NCI-H524 (cell line): Measurements from ENCODE around the gene EPB41L5.
A peak's percentile ranks its signal among the peaks of the same experiment; 100 is the strongest.
"Not testable (repeated sequence)": the region's sequence is repeated elsewhere in the genome, so short reads cannot be mapped to it uniquely, and the experiment has no call there.

Experiments
- DNase-seq, 2 experiments: peaks; one replicate each; lab custom pipeline; 2025; lab: John Stamatoyannopoulos, UW

Gene EPB41L5

GRCh38 chr2:120100627-120101026, 87.8 kb downstream of the EPB41L5 start:
- no peak for DNase-seq

DNA sequence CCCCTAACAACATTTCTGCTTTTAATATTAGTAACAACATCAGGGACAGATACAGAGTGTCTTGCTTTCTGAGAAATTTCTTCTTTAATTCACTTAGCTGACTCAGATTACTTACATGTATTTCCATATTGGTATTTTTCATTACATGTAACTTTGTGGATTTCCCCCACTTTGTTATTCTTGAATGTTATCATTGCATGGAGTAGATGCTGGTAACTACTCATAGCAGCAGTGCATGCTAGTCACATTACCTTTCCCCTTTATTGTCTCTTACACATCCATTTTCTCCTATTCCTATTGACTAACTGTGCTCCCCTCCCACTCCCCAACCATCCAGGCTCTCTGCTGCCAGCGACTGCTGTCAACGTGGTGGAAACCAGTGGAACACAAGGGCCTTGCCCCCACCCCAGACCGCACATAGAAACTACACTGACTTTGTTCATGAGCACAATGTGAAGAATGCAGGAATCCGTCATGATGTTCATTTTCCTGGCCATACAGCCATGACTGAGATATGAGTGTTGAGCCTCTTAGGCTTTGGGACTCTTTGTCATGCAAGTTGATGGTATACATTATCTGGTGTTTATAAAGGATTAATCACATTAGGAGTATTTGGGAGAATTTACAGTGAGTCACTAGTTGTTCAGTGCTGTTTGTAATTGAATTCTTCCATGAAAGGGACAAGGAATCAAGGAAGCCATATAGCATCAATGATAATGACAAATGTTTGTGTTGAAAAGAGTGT, 91.0 kb downstream of the EPB41L5 start:
- no peak for DNase-seq

DNA sequence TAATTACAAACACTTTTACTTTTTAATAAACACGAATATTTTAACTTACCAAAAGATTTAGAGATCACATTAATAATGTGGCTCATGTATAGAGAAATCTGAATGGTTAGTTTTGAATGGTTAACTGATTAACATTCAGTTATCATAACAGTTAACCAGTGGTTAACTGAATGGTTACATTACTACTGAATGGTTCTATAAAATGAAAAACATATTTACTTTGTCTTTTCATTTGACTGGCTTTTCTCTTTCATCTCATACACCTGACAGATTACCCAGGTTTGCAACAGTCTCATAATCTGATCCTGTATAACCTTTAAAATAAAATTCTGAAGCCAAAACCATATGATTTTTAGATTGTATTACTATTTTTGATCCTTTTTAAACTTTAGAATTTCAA, 91.9 kb downstream of the EPB41L5 start:
- no peak for DNase-seq

DNA sequence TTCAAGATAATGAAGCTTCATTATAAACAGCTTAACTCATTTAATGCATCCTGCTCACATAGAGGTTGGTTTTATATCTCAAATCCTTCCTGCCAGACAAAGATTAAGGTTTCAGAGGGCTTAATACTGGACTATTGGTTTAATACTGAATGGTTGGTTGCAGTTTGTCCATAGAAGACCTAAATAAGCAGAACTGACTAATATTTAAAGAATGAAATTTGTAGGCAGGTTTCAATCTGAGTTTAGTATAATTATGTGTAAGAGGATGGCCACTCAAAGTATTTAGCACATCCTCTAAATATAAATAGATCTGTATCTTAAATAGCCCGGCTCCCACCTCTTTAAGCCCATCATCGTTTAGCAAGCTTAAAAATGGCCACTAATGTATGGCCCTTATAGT, 92.5 kb downstream of the EPB41L5 start:
- no peak for DNase-seq

DNA sequence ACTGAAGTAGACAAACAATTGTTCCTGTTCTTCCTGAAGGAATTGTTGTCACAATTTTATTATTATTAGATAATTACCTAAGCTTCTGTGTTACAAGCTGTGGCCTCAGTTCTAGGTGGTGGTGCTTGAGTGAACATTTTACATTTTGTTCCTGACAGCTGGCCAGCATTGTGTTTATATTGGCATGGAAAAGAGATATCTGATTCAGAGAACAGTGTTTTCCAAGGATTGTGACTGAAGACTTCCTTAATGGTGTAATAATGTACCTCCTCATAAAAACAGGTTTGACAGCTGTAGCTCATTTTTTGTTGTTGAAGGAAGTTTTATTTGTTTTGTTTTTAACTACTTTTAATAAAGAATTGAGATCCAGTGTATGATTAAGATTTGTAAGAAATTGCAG, 95.2 kb downstream of the EPB41L5 start:
- DNase-seq, result no peak

DNA sequence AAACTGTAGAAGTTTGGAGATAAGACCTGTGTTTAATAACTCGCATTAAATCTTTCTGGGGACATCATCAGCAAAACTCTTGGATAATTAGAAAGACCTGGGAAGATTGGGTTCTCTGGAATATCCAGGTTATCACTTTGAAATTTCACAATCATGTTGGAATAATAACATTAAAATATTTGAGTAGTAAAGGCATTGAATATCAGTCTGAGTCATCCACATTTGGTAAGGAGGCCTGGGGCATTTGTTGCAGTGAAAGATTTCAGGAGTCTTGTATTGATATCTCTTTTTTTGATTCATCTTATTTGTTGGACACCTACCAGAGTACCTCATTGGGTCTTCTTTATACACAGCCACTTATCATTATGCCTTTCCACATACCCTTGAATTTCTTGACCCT, 95.9 kb downstream of the EPB41L5 start:
- no peak for DNase-seq

DNA sequence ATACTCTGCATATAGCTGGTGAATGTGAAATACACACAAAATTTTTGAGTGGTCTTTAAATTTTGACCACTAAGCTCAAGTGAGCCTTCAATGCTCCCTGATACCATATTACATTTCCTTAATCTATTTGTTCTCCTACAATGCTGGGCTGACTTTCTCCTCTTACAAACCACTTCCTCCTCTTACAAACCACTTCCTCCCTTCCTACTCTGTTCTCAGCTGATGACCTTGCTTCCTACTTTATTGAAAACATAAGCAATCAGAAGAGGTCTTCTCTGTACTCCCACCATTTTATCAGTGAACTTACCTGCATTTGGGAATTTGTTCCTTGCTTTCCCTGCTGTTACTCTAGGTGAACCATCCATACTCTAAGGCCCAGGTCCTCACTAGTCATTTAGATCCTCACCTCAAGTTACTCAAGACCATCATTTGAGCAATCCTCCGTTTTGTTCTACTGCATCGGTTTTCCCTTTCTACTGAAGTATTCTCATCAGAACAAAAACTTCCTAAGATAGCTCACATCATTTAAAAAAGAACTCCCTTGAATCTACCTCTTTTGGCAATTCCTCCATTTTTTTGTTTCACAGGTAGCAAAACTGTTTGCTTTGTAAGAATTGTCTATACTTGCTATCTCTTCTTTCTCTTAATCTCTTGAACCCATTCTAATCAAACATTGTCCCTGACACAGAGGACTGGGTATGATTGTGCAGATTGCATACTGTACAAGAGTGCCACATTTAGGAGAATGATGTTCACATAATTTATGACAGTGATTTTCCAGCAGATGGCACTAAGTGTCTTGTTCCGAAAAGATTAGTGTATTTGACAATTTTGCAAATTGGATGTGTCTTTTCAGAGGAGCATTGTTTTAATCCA, 96.5 kb downstream of the EPB41L5 start:
- DNase-seq, result peak in 1 of 2 experiments; percentile 52

DNA sequence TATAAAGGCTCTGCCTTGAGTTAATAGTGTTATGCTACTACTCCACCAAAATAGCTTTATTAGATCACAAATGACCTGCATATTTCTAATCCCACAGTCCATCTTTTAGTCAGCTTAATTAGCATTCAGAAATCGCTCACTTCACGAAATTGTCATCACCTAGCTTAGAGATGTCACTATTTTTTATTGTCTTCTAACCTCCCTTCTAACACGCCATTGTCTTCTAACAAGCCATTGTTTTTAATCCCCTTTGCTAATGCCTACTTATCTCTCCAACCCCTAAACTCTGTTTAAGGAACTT, 97.1 kb downstream of the EPB41L5 start:
- no peak for DNase-seq

DNA sequence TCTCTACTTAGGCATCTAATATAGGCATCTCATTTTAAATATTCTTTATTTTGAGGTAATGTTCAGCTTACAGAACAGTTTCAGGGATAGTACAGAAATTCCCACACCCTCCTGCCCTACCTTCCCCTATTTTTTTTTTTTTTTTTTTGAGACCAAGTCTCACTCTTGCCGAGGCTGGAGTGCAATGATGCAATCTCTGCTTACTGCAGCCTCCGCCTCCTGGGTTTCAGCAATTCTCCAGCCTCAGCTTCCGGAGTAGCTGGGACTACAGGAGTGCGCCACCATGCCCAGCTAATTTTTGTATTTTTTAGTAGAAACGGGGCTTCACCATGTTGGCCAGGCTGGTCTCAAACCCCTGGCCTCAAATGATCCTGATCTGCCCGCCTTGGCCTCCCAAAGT, 97.6 kb downstream of the EPB41L5 start:
- DNase-seq, result no peak

GRCh38 chr2:120111193-120111592, 98.3 kb downstream of the EPB41L5 start:
- DNase-seq, result no peak

GRCh38 chr2:120118018-120118417, 105.1 kb downstream of the EPB41L5 start:
- no peak for DNase-seq

DNA sequence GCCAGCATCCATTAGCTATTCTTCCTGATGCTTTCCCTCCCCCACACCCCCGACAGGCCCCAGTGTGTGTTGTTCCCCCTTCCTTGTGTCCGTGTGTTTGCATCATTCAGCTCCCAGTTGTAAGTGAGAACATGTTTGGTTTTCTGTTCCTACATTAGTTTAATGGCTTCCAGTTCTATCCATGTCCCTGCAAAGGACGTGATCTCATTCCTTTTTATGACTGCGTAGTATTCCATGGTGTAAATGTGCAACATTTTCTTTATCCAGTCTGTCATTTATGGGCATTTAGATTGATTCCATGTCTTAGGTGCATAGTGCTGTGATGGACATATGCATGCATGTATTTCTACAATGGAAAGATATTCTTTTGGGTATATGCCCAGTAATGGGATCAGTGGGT, 105.6 kb downstream of the EPB41L5 start:
- no peak for DNase-seq

DNA sequence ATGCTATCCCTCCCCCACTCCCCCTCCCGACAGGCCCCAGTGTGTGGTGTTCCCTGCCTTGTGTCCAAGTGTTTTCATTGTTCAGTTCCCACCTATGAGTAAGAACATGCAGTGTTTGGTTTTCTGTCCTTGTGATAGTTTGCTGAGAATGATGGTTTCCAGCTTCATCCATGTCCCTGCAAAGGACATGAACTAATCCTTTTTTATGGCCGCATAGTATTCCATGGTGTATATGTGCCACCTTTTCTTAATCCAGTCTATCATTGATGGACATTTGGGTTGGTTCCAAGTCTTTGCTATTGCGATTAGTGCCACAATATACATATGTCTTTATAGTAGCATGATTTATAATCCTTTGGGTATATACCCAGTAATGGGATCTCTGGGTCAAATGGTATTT, 108.5 kb downstream of the EPB41L5 start:
- not testable (repeated sequence) for DNase-seq

DNA sequence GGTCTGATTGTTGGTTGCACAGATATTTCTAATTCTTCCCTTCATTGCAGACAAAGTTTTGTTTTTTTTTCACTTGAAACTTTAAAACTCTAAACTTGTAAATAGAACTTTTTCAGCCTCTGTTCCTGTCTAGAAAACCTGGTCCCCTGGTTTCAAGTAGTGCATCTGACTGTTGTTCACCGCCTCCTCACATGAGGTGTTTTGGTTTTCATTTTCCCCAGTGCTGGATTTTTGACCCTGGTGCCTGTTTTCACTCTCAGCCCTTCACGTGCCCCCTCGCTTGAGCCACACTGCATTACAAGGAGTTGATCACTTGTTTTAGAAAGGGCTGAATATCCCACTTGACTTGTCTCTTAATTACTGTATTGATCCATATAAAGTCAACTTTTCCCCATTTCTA, 110.2 kb downstream of the EPB41L5 start:
- no peak for DNase-seq

- DNase-seq, result no peak
These were observed 112.3 kb downstream of the EPB41L5 start for GRCh38 chr2:120125195-120125594.

DNA sequence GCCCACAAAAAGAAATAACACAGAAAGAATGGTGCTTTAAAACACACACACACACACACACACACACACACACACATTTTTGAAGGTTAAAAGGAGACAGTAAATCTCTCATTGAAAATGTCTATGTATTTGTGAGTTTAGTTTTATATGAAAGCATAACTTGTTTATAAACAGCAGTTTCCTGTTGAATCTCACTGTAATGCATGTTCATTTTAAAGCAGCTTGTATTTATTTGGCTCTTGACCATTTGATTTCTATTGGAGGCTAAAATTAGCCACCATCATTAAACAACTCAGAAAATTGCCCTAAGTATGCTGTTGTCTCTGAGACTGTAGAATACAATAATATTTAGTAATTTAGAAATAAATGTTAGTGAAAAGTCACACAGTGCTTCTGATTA, 115.3 kb downstream of the EPB41L5 start:
- no peak for DNase-seq

- DNase-seq, result no peak
These were observed 119.3 kb downstream of the EPB41L5 start for GRCh38 chr2:120132190-120132589.

DNA sequence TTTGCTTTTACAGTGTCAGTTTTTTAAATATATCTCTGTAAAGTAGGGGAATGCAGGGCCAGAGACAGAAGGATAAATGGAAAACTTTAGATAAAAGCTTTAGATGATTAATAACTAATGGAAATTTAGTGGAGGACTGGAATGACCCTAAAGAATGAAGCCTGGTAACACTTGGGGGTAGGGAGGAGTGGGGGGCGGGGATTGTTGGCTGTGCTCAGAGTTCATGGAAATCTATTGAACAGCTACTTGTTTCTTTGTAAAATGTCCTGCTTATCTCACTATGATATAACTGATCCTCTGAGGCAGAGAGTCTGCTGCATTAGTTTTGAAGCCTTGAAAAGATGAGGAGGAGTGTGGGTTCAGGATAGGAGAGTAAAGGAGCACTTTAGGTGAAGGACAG, 119.8 kb downstream of the EPB41L5 start:
- no peak for DNase-seq

DNA sequence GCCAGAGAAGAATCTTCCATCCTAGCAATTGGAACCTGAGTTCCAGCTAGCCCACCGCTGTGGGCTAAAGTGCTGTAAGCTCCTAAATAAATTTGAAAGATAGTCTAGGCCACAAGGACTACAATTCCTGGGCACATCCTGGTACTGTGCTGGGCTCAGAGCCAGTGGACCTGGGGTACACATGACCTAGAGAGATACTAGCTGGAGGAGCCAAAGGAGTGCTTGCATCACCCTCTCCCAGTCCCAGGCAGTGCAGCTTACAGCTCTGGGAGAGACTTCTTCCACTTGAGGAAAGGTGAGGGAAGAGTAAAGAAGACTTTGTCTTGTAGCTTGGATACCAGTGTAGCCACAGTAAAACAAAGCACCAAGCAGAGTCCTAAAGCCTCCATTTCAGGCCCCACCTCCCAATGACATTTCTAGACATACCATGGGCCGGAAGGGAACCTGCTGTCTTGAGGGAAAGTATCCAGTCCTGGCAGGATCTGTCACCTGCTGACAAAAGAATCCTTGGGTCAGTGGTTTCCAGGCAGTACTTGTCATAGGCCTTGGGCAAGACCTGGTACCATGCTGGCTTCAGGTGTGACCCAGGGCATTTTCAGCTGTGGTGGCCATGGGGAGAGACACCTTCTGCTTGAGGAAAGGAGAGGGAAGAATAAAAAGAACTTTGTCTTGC, 120.8 kb downstream of the EPB41L5 start:
- no peak for DNase-seq

DNA sequence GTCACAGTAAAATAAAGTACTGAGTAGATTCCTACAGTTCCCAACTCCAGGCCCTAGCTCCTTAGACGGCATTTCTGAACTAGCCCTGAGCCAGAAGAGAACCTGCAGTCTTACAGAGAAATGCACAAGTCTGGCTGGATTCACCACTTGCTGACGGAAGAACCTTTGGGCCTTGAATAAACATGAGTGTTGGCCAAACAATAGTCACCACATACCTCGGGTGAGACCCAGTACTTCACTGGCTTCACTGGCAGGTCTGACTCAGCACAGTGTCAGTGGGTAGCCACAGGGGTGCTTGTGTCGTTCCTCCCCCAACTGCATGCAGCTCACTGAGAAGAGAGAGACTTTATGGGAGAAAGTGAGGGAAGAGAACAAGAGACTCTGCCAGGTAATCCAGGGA, 121.4 kb downstream of the EPB41L5 start:
- no peak for DNase-seq

DNA sequence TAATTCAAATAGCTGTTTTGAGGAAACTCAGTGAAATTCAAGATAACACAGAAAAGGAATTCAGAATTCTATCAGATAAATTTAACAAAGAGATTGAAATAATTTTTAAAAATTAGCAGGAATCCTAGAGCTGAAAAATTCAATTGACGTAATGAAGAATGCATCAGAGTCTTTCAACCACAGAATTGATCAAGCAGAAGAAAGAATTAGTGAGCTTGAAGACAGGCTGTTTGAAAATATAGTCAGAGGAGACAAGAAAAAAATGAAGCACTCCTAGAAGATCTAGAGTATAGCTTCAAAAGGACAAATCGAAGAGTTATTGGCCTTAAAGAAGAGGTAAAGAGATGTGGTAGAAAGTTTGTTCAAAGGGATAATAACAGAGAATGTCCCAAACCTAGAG, 122.1 kb downstream of the EPB41L5 start:
- not testable (repeated sequence) for DNase-seq

GRCh38 chr2:120140866-120141265, 128.0 kb downstream of the EPB41L5 start:
- DNase-seq, result no peak
